T-helper 1 cell (primary cell): ENCODE results near the gene PATJ.

ENCODE experiments used
- DNase-seq, 5 donors: peaks; one replicate each; pipeline ENCODE4 v3.0.0-alpha.2; 2012 to 2020

The PATJ gene

DNA sequence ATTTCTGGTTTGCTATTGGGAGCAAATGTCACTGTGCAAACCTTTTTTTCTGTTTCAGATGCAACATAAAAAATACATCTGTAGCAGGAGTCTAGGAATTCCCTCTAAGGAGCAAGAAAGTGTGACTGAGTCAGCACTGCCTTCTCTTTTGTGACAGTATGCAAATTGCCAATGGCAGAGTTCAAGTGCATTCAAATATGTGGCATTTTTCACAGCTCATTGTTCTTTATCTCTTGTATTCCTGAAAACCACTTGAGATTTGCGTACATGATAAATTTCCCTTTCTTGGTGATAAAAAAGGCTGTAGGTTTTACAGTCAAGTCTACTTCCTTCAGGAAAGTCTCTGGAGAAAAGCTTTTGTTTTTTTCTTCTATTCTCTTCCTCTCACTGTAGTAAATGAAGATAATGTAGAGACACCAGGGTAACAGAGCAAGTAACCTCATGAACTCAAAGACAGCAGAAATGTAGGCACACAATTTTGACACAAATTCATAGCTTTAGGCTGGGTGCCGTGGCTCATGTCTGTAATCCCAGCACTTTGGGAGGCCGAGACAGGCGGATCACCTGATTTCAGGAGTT lies 322.6 kb downstream of the PATJ start:
- no peak for DNase-seq

GRCh38 chr1:62066713-62067112 lies 324.4 kb downstream of the PATJ start:
- DNase-seq = no peak

DNA sequence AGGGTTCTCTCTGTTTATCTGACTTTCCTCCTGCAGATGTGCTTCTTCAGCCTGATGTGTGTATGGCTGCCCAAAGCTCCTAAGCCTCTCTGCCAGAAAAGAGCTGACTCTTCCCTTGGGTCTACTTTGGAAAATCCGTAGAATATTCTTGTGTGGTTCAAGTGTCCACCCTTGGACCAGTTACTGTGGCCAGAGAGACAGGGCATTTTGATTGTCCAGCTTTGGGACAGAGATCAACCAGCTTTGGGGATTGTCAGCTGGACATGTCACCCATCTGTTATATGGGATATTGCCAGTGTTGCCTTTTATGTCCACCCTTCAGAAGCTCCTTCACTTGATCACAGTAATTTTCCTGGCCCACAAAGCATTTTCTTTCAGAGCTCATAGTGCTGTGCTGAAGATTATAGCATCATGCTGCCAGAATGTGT lies 326.1 kb downstream of the PATJ start:
- DNase-seq = no peak

GRCh38 chr1:62068978-62069377 lies 326.7 kb downstream of the PATJ start:
- DNase-seq = no peak

- DNase-seq = no peak
These were observed 328.2 kb downstream of the PATJ start for GRCh38 chr1:62070384-62071011.

GRCh38 chr1:62071695-62072094 lies 329.4 kb downstream of the PATJ start:
- no peak for DNase-seq

DNA sequence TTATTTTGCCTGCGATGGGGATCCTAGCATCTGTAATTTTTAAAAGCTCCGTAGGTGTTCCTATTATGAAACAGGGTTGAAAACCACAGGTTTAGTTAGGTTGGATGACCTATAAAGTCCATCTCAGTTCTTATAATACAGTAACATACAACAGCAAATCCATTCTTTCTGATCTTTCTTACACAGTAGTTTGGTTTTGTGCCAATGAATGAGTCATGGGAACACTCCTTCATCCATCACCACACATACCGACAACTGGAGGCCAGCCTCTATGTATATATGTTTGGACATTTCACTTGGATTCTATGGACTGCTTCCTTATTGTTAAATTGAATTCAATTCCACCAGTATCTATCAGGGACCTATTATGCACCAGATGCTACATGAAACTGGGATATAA lies 334.0 kb downstream of the PATJ start:
- no peak for DNase-seq

GRCh38 chr1:62077821-62078220 lies 335.5 kb downstream of the PATJ start:
- DNase-seq = no peak

GRCh38 chr1:62082456-62083363 lies 340.4 kb downstream of the PATJ start:
- peak in 2 of 5 donors; percentile 5 to 11 for DNase-seq

- DNase-seq = no peak
These were observed 342.1 kb downstream of the PATJ start for GRCh38 chr1:62084310-62084890.

- no peak for DNase-seq
These were observed 346.2 kb downstream of the PATJ start for GRCh38 chr1:62088439-62088838.

DNA sequence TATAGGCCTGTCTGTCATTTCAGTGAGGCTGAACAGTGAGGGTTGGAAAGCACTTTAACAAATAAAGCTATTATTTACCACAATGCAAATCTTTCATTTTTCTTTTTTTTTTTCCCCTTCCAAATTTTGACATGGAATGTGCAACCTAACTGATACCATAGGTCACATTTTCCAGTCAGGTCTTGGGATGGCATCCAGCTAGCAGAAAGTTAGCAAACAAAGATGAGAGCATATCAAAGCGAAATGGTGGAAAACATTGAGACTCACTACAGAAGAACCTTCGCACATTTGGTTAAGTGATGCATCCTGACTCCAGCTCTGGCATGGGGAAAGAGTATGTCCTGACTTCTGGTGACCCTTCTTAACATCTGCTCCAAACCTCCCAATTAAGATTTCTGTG lies 347.3 kb downstream of the PATJ start:
- no peak for DNase-seq

GRCh38 chr1:62090016-62090415 lies 347.7 kb downstream of the PATJ start:
- no peak for DNase-seq

- no peak for DNase-seq
These were observed 349.8 kb downstream of the PATJ start for GRCh38 chr1:62092110-62092509.

DNA sequence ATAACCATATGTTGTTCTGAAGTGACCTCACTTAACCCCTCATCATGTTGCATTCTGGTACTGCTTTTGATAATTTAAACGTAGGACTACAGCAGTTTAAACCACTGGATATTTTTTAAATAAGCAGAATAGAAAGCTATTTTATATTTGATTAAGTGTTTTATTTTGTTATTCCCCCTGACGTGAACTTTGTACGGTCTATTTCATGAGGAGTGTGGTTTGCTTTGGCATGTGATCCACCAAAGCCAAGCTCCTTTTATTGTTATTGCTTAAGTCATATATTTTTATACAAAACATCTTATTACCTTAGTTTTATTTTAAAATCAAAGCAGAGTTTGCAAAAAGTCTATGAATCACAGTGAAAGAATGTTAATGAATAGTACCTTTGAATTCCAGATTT lies 351.0 kb downstream of the PATJ start:
- DNase-seq = no peak

GRCh38 chr1:62097464-62097863 lies 355.2 kb downstream of the PATJ start:
- DNase-seq = no peak

DNA sequence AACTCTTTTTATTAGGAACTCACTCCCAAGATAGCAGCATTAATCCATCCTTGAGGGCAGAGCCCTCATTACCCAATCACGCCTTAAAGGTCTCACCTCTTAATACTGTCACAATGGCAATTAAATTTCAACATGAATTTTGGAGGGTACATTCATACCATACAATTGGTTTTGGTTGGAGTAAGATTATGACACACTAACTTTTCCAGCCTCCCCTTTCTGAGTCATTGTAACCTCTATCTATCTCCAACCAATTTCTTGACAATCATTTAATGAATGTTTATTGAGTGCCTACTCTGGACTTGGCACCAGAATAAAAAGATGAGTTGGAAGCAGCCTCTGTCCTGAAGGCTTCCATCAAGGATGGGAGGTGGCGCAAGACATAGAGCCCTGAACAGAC lies 358.2 kb downstream of the PATJ start:
- no peak for DNase-seq

DNA sequence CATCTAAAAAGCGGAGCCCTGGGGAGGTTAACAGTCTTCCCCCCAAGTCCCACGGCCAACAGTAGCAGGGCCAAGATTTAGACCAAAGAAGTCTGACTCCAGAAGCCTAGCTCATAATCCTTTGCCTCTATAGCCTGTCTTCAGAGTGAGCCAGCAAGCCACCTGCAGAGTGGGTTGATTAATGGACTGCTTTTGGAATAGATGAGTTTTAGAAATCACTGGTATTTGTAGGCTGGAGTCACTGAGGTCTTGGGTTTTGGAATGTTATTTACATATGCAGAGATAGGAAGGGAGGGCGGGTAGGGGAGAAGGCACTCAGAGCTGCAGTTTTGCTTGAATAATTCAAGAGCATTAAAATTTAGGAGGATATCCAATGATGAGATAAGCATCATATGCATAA lies 361.6 kb downstream of the PATJ start:
- no peak for DNase-seq

- no peak for DNase-seq
These were observed 365.6 kb downstream of the PATJ start for GRCh38 chr1:62107923-62108322.

- DNase-seq = no peak
These were observed 366.8 kb downstream of the PATJ start for GRCh38 chr1:62109124-62109523.

GRCh38 chr1:62110198-62110817 lies 368.0 kb downstream of the PATJ start:
- no peak for DNase-seq

GRCh38 chr1:62111084-62111483 lies 368.8 kb downstream of the PATJ start:
- no peak for DNase-seq

DNA sequence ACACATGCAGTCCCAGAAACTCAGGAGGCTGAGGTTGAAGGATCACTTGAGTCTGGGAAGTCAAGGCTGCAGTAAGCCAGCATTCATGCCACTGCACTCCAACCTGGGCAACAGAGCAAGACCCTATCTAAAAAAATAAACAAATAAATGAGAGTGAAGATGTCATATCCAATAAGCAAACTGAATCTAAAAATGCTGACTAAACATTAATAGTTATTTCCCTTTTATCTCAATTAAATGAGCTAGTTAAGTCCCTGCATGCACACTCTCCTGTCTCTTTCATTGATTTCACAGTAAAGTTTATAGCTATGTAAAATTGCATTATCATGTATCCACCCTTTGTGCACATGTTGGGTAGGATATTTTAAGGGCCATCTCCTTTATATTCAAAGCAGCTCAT lies 371.2 kb downstream of the PATJ start:
- no peak for DNase-seq
